ENCODE results near the gene CDHR4.

GRCh38 chr3:49813497-49814174, 14.0 kb upstream of the CDHR4 start, which contains the start of gene UBA7:
- TF ChIP-seq POLR2A (IDR thresholded peaks at IDR 0.05; ENCODE audit: low read length) (peak; percentile 35), GATA1 (IDR thresholded peaks at IDR 0.05; ENCODE audit: low read depth, low read length) (no peak)

All from erythroblast (primary cell).